H1 (cell line): ENCODE data around the gene UFD1. TPM values are rescaled to one million over a fixed set of nuclear protein-coding genes. Genes with fewer than 3 reads are reported as not detected.

ENCODE experiments used
- CTCF ChIA-PET: fragments of 300-600 bp; sonication (Branson Sonifier 250); formaldehyde crosslinking; loops from one replicate; lab custom pipeline; 2021; ENCODE audit not compliant: partially characterized antibody; lab: Charles Lee
- POLR2A ChIA-PET: fragments of 300-600 bp; sonication (Branson Sonifier 250); formaldehyde crosslinking; loops from one replicate; lab custom pipeline; 2021; ENCODE audit warnings: inconsistent platforms; ENCODE audit not compliant: partially characterized antibody; lab: Charles Lee
- DNase-seq, 2 experiments: peaks; one replicate each; pipeline versions ENCODE4 v3.0.0 to v3.0.0-alpha.2; 2010 to 2022; ENCODE audit warnings: low spot score in 2 of 2, low read depth in 1 of 2, mixed read lengths in 1 of 2
- FAIRE-seq: peaks from 2 replicates; lab custom pipeline; 2011; peaks lifted over from hg19 to GRCh38; lab: Jason Lieb, UNC
- H2AFZ ChIP-seq: 2 replicates; pipeline ENCODE4 v1.8.1; 2012; ENCODE audit warnings: low read length, inconsistent platforms
- H2AK5ac ChIP-seq: 2 replicates; pipeline ENCODE4 v1.6.1; 2013; ENCODE audit warnings: low read depth, low read length
- H2BK120ac ChIP-seq: replicated peaks from 2 replicates; pipeline ENCODE3; 2013; ENCODE audit warnings: low read depth, low read length, inconsistent platforms
- H2BK12ac ChIP-seq: 2 replicates; pipeline ENCODE4 v1.6.1; 2013; ENCODE audit warnings: low read depth, low read length
- H2BK15ac ChIP-seq: 2 replicates; pipeline ENCODE4 v1.6.1; 2013; ENCODE audit warnings: low read length
- H2BK20ac ChIP-seq: 2 replicates; pipeline ENCODE4 v1.6.1; 2013; ENCODE audit warnings: low read length
- H2BK5ac ChIP-seq: 2 replicates; pipeline ENCODE4 v1.6.1; 2013; ENCODE audit warnings: low read depth, low read length
- H3K14ac ChIP-seq: 2 replicates; pipeline ENCODE4 v1.6.1; 2013; ENCODE audit warnings: inconsistent platforms; ENCODE audit not compliant: insufficient read length
- H3K18ac ChIP-seq: 2 replicates; pipeline ENCODE4 v1.6.1; 2013; ENCODE audit warnings: low read length; ENCODE audit errors: extremely low read depth
- H3K23ac ChIP-seq: 2 replicates; pipeline ENCODE4 v1.6.1; 2013; ENCODE audit warnings: inconsistent platforms; ENCODE audit not compliant: insufficient read length
- H3K23me2 ChIP-seq: 2 replicates; pipeline ENCODE4 v1.6.1; 2013; ENCODE audit warnings: low read depth, low read length
- H3K27ac ChIP-seq: 2 replicates; pipeline ENCODE4 v1.6.1; 2011; ENCODE audit warnings: low read depth, low read length, inconsistent platforms
- H3K27me3 ChIP-seq, 4 experiments: replicated peaks in 1 of 4; 1 replicate in 1 of 4; 2 replicates in 3 of 4; pipeline versions ENCODE4 v1.6.1 to v1.8.1; 2011 to 2013; ENCODE audit warnings: low read length in 3 of 4, mild to moderate bottlenecking in 3 of 4, inconsistent platforms in 2 of 4, mixed read lengths in 2 of 4, moderate library complexity in 1 of 4; ENCODE audit not compliant: control insufficient read depth in 3 of 4, insufficient read depth in 3 of 4; ENCODE audit errors: extremely low read depth in 1 of 4
- H3K36me3 ChIP-seq, 4 experiments: 2 replicates each; pipeline versions ENCODE4 v1.6.1 to v1.8.1; 2011 to 2013; ENCODE audit warnings: mild to moderate bottlenecking in 4 of 4, low read length in 3 of 4, moderate library complexity in 2 of 4, control low read depth in 1 of 4, inconsistent platforms in 1 of 4; ENCODE audit not compliant: insufficient read depth in 4 of 4, control insufficient read depth in 2 of 4
- H3K4ac ChIP-seq: replicated peaks from 2 replicates; pipeline ENCODE3; 2013; ENCODE audit warnings: low read length, low read depth, mixed read lengths, inconsistent platforms; ENCODE audit not compliant: insufficient read length
- H3K4me1 ChIP-seq, 4 experiments: replicated peaks in 1 of 4; 1 replicate in 1 of 4; 2 replicates in 3 of 4; pipeline versions ENCODE4 v1.6.1 to v1.8.1; 2011 to 2013; ENCODE audit warnings: low read length in 3 of 4, inconsistent platforms in 2 of 4, mixed read lengths in 1 of 4; ENCODE audit not compliant: insufficient read depth in 4 of 4, control insufficient read depth in 3 of 4
- H3K4me2 ChIP-seq, 2 experiments: 2 replicates each; pipeline versions ENCODE4 v1.6.1 to v1.8.1; 2011 to 2013; ENCODE audit warnings: low read depth in 2 of 2, low read length in 2 of 2, control low read depth in 1 of 2, inconsistent platforms in 1 of 2, mild to moderate bottlenecking in 1 of 2; ENCODE audit not compliant: insufficient read depth in 1 of 2
- H3K4me3 ChIP-seq, 4 experiments: fragments of 200-600, 300-600 bp in 1 of 4; sonication (generic), shearing (Covaris generic), sonication (Bioruptor Twin) in 1 of 4; 2 replicates each; pipeline versions ENCODE4 v1.5.1 to v1.8.1; 2011 to 2016; ENCODE audit warnings: low read length in 4 of 4, low read depth in 3 of 4, control low read depth in 2 of 4, inconsistent platforms in 2 of 4, mild to moderate bottlenecking in 2 of 4, mixed read lengths in 1 of 4, moderate library complexity in 1 of 4; ENCODE audit not compliant: insufficient read depth in 2 of 4; ENCODE audit errors: extremely low read depth in 1 of 4
- H3K56ac ChIP-seq: replicated peaks from 2 replicates; pipeline ENCODE3; 2013; ENCODE audit warnings: low read depth, mild to moderate bottlenecking, mixed read lengths, low read length, inconsistent platforms; ENCODE audit not compliant: insufficient read length
- H3K79me1 ChIP-seq: 2 replicates; pipeline ENCODE4 v1.6.1; 2013; ENCODE audit warnings: low read depth, low read length, control low read depth
- H3K79me2 ChIP-seq, 2 experiments: 2 replicates each; pipeline versions ENCODE4 v1.6.1 to v1.8.1; 2012 to 2013; ENCODE audit warnings: low read length in 2 of 2, mild to moderate bottlenecking in 2 of 2, inconsistent platforms in 1 of 2; ENCODE audit not compliant: insufficient read depth in 2 of 2, control insufficient read depth in 1 of 2
- H3K9ac ChIP-seq, 4 experiments: replicated peaks in 1 of 4; 1 replicate in 1 of 4; 2 replicates in 3 of 4; pipeline versions ENCODE4 v1.6.1 to v1.8.1; 2011 to 2013; ENCODE audit warnings: low read depth in 3 of 4, low read length in 3 of 4, control low read depth in 2 of 4, mild to moderate bottlenecking in 2 of 4, moderate library complexity in 2 of 4, inconsistent platforms in 1 of 4; ENCODE audit errors: extremely low read depth in 1 of 4
- H3K9me3 ChIP-seq, 2 experiments: 2 replicates each; pipeline versions ENCODE4 v1.6.1 to v1.8.1; 2012 to 2013; ENCODE audit warnings: mild to moderate bottlenecking in 2 of 2, moderate library complexity in 2 of 2, control low read depth in 1 of 2, inconsistent platforms in 1 of 2, low read depth in 1 of 2, low read length in 1 of 2, mixed read lengths in 1 of 2; ENCODE audit not compliant: insufficient read depth in 2 of 2
- H4K20me1 ChIP-seq, 2 experiments: replicated peaks in 1 of 2; 2 replicates each; pipeline versions ENCODE3 to v1.8.1; 2011 to 2013; ENCODE audit warnings: inconsistent platforms in 2 of 2, low read length in 2 of 2, mild to moderate bottlenecking in 1 of 2; ENCODE audit not compliant: insufficient read depth in 2 of 2, control insufficient read depth in 1 of 2
- H4K5ac ChIP-seq: 2 replicates; pipeline ENCODE4 v1.6.1; 2013; ENCODE audit warnings: low read length, low read depth, mixed read lengths, inconsistent platforms; ENCODE audit not compliant: insufficient read length
- H4K8ac ChIP-seq: 2 replicates; pipeline ENCODE4 v1.8.0; 2013; ENCODE audit warnings: mild to moderate bottlenecking, moderate library complexity, low read length, inconsistent platforms; ENCODE audit not compliant: insufficient read depth; ENCODE audit errors: extremely low read depth
- H4K91ac ChIP-seq: replicated peaks from 2 replicates; pipeline ENCODE3; 2013; ENCODE audit warnings: low read length, mixed read lengths, inconsistent platforms; ENCODE audit not compliant: insufficient read length
- CHD1 ChIP-seq: IDR thresholded peaks from 2 replicates; pipeline ENCODE4 v1.6.1; 2012; ENCODE audit warnings: low read depth, low read length, improper control_type of control experiment
- E2F6 ChIP-seq: IDR thresholded peaks from 2 replicates; pipeline ENCODE4 v1.6.1; 2012; ENCODE audit warnings: inconsistent platforms
- EGR1 ChIP-seq: IDR thresholded peaks from 2 replicates; pipeline ENCODE4 v1.6.1; 2011; ENCODE audit warnings: low read depth, low read length, borderline replicate concordance
- NANOG ChIP-seq: IDR thresholded peaks from 2 replicates; pipeline ENCODE4 v1.6.1; 2011; ENCODE audit warnings: low read length, low read depth, mild to moderate bottlenecking, inconsistent platforms; ENCODE audit not compliant: insufficient read depth, poor library complexity, severe bottlenecking
- PHF8 ChIP-seq: fragments of 200-600 bp; sonication (generic); conservative IDR thresholded peaks from 2 replicates; pipeline ENCODE4 v1.7.1; 2012; ENCODE audit warnings: low read depth, mild to moderate bottlenecking, inconsistent platforms, low read length, moderate library complexity
- POLR2AphosphoS5 ChIP-seq: IDR thresholded peaks from 2 replicates; pipeline ENCODE4 v1.6.1; 2011; ENCODE audit warnings: low read depth, low read length
- SRF ChIP-seq: IDR thresholded peaks from 2 replicates; pipeline ENCODE4 v1.6.1; 2011; ENCODE audit warnings: mild to moderate bottlenecking, low read depth, low read length, moderate library complexity
- TCF12 ChIP-seq: IDR thresholded peaks from 2 replicates; pipeline ENCODE4 v1.6.1; 2011; ENCODE audit warnings: low read depth, mild to moderate bottlenecking, low read length
- WGBS, 2 experiments: shearing (Covaris generic) in 1 of 2; methylation state at CpG; one replicate each; pipeline versions ENCODE4 v1.1.6 to v1.1.7; 2013 to 2015; ENCODE audit warnings: low lambda C conversion rate in 2 of 2, mixed read lengths in 2 of 2, inconsistent platforms in 1 of 2, low coverage in 1 of 2, missing lambda C conversion rate in 1 of 2; ENCODE audit not compliant: insufficient replicate concordance in 2 of 2, insufficient coverage in 1 of 2, insufficient read length in 1 of 2; ENCODE audit errors: extremely low coverage in 1 of 2, missing lambda C conversion rate in 1 of 2; 5-methylcytosine and 5-hydroxymethylcytosine counted together
- polyA plus RNA-seq, 7 experiments: library from polyadenylated mRNA; depleted of rRNA in 3 of 7; stranded (reverse) in 5 of 7; unstranded in 2 of 7; fragments of >200 nt in 5 of 7; fragments of 200-250 nt in 2 of 7; gene quantifications; 1 replicate in 5 of 7; 2 replicates in 1 of 7; 4 replicates in 1 of 7; pipeline versions ENCODE4 v1.2.1 to v1.2.3, GENCODE V29; 2011 to 2013; ENCODE audit warnings: missing spikeins in 2 of 7, mixed read lengths in 2 of 7
- total RNA-seq: library from RNA; stranded (reverse); fragmentation: NEBNext Ultra II Directional; extraction: Animal tissue kit (Norgen Biotek cat#: 25700); gene quantifications from 2 replicates; pipeline ENCODE4 v1.2.1, GENCODE V29; 2021

The UFD1 gene
- total and polyA plus RNA-seq, 2 of the 8 experiments (the other 6 are each of a cell fraction or from before 2014, with no cell fraction given): 74.6 to 116 TPM

GRCh38 chr22:19442166-19442565 is 36.8 kb downstream of the UFD1 start:
- FAIRE-seq: no peak
- peaks cover 21 to 33% of the 10 kb centered on the region in 2 experiments for H4K20me1 ChIP-seq

More at GRCh38 chr22:19442166-19442565, 36.8 kb downstream of the UFD1 start:
- no peak overlapping the region for H2BK15ac ChIP-seq
- no peak overlapping the region for H4K8ac ChIP-seq
- H3K18ac ChIP-seq: no peak overlapping the region
- H4K91ac ChIP-seq: no peak overlapping the region
- CTCF ChIA-PET: interaction anchor here (0.6 kb wide), 1 partner anchor 13 kb away, joined by 3 read pairs; no protein-coding TSS in a partner anchor
- H4K5ac ChIP-seq: no peak overlapping the region
- peaks cover 0 to 5% (median 1%) of the 10 kb centered on the region in 4 experiments; a peak in 2 of 7 replicates for H3K4me1 ChIP-seq
- H3K56ac ChIP-seq: no peak overlapping the region
- no peaks in the 10 kb centered on the region; a peak in 2 of 7 replicates for H3K27me3 ChIP-seq
- H3K4me3 ChIP-seq: no peak overlapping the region
- no peak overlapping the region for H2BK5ac ChIP-seq
- H3K27ac ChIP-seq: no peak overlapping the region
- no peak overlapping the region for H2BK120ac ChIP-seq
- no peak overlapping the region for H3K23ac ChIP-seq
- POLR2A ChIA-PET: interaction anchor here (0.6 to 3.2 kb wide), 4 partner anchors 11 to 1853 kb away, joined by 3 to 12 read pairs (median 5); partner anchors contain the start of genes CDC45, HIRA and UFD1
- no peak overlapping the region for H3K14ac ChIP-seq
- H2BK20ac ChIP-seq: no peak overlapping the region
- H3K23me2 ChIP-seq: peaks cover 2% of the 10 kb centered on the region; the same call in 1 of the 2 replicates
- no peak overlapping the region for H3K4ac ChIP-seq
- H3K36me3 ChIP-seq: peaks cover 3 to 7% (median 5%) of the 10 kb centered on the region in 4 experiments; a peak in 5 of 8 replicates
- H3K9me3 ChIP-seq: no peaks in the 10 kb centered on the region
- H3K79me1 ChIP-seq: peaks cover 10% of the 10 kb centered on the region
- H2AK5ac ChIP-seq: no peak overlapping the region
- TF ChIP-seq E2F6 (no peak), EGR1 (no peak), POLR2AphosphoS5 (peak; percentile 22; the same call in 1 of the 2 replicates), NANOG (no peak), CHD1 (no peak), SRF (no peak), TCF12 (no peak), PHF8 (no peak)
- no peak overlapping the region for H3K4me2 ChIP-seq
- whole genome bisulfite sequencing, 2 experiments: 89% methylated on average over 2 of the region's 2 CpGs; no CpG with 5 or more reads in 1 of the 2 experiments
- H2AFZ ChIP-seq: no peak overlapping the region
- no peak overlapping the region for H3K9ac ChIP-seq
- no peak overlapping the region for H2BK12ac ChIP-seq
- peaks cover 3 to 37% of the 10 kb centered on the region in 2 experiments; a peak in 3 of 4 replicates for H3K79me2 ChIP-seq
- no peak for DNase-seq
